HG02623 (cell line): ENCODE measurements around the gene KRTAP1-1.
"Not testable (repeated sequence)": the region's sequence is repeated elsewhere in the genome, so short reads cannot be mapped to it uniquely, and the experiment has no call there.

Experiments used
- ATAC-seq: cut with Tn5 transposase; IDR thresholded peaks from one replicate; pipeline ENCODE4 v1.9.1; 2021; ENCODE audit warnings: moderate library complexity; ENCODE audit not compliant: unreplicated experiment

Gene KRTAP1-1

DNA sequence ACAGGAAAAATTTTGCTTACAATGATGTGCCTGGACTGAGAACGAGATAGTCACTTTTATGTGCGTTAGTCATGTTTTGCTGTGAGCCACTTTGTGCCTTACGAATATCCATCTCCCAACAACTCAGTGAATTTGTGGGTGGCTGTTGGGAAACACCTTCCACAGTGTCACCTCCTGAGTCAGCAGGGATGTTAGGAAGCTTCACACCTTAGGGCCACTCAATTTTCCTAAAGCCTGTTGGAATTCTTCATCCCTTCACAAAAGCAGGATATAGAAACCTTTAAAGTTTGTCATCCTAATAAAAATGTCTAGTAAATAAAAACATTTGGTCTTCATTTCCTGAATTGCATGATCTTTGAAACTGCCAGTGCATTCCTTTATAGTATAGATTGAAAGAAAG lies 28.1 kb downstream of the KRTAP1-1 start:
- ATAC-seq = no peak

DNA sequence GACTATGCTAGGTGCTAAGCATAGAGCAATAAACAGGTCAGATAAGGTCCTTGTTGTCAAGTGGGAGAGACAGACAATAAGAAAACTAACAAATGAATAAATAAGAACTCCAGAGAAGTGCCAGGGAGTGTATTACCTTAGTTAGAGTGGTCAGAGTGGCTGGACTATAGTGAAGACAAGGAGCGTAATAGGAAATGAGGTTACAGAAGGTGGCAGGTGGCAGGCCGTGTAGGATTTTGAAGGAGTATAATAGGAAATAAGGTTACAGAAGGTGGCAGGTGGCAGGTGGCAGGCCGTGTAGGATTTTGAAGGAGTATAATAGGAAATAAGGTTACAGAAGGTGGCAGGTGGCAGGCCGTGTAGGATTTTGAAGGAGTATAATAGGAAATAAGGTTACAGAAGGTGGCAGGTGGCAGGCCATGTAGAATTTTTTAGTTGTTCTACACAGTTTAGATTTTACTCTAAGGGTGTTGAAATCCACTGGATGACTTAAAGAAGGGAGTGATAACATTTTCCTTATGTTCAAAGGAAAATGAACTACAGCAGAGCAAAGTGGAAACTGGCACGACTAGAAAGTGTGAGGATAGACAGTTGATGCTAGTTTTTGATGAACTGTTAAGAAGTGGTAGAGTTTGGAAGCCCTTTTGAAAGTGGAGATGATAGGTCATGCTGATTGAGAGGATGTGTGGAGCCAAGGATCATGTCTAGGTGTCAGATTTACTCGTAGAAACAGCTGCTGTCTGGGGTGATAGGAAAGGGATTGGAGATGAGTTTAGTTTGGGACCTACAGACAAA lies 28.7 kb downstream of the KRTAP1-1 start:
- ATAC-seq = no peak

DNA sequence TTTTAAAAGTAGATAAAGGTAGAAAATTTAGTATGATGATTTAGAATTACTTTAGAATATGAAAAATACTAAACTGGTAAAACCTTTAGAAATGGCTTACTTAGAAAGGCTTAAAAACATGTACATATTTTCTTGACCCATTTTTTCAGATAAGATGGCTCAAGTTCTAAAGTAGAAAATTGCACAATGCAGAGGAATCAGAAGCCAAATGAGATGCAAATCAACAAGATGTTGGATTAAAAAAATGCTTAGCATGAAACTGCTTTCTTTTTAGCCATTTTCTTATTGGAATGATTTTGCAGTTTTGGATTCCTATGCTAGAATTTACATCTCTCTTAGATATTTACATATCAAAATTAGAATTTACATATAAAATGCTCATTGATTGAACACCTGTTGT lies 30.8 kb downstream of the KRTAP1-1 start:
- no peak for ATAC-seq

DNA sequence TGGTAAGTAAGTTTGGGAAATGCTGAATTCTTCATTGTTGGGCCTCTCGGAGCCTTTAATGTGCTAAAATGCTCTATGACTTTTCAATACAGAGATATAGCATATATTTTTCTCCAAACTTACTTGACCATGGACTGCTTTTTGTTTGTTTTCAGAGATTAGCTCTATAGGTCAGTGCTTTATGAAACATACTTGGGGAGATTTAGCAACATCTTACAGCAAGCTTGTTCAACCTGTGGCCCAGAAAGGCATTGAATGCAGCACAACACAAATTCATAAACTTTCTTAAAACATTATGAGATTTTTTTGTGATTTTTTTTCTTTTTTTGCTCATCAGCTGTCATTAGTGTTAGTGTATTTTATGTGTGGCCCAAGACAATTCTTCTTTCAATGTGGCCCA lies 31.3 kb downstream of the KRTAP1-1 start:
- no peak for ATAC-seq

DNA sequence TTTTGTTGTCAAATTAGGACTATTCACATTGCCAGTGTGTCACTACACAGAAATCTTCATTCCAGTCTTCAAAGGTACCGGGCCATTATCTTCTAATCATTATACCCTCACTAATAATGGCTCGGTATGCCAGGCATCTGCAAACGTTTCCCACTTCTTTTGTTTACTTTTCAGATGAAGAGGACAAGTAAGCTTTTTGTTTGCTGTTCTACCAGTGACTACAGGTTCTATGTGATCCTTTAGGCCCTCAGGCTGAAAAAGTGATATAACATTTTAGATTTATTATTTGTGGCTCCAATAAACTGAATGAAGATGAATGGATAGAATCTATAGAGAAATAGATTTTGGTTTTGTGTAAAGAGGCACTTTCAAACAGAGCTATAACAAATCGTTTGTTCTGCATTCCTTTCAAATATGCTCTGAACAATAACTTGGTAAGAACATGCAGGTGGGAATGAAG lies 31.9 kb downstream of the KRTAP1-1 start:
- no peak for ATAC-seq

DNA sequence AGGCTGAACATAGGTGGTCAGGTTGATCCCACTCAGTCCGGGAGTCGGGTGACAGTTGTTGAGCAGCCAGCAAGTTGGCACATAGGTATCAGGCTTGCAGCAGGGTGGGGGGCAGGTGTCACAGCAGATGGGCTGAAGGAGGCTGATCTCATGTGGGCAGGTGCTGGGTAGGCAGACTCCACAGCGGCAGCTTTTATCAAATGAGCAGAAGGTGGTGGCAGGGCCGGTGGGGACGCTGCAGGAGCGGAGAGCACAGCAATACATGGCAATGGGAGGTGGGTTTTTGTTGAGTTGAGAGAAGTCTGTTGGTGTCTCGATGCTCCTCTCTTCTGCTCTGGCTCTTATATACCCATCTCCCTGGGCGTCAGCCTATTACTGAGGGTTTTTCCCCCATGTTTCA lies 32.4 kb downstream of the KRTAP1-1 start, which contains the start of gene KRTAP3-1:
KRTAP3-1 (minus strand) TSS at position 318 of the 400 bp plus-strand sequence; CDS start at position 264, 54 bp downstream.
- ATAC-seq = no peak

DNA sequence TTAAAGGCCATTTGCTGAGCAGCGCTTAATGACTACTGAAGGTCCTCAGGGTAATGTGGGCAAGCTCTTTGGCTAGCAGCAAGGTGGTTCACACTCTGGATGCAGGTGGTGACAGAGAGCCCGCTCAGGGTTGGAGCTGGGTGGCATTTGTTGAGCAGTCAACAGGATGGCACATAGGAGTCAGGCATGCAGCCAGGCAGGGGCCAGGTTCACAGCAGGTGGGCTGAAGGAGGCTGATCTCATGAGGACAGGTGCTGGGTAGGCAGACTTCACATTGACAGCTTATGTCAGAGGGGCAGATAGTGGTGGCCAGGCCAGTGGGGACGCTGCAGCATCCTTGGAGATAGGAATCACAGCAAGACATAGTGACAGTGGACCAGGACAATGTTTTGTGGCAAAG lies 36.9 kb downstream of the KRTAP1-1 start:
- no peak for ATAC-seq

DNA sequence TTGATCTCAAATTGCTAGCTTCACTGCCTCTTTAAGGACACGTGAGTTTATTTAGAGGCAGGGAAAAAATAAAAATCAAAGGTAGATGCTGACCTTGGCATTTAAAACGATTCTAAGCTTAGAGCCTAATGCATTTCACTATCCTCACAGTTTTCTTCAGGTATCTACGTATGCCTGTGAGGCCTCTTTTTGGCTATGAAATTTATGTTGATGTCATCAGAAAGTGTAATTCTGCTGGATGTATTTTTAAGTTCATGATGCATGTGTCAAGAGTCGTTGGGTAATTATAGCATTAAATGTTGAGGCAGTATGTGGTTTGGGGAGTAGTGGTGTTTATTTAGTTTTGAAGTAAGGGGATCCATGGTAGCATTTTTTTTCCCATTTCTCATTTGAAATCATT lies 37.3 kb downstream of the KRTAP1-1 start:
- no peak for ATAC-seq

DNA sequence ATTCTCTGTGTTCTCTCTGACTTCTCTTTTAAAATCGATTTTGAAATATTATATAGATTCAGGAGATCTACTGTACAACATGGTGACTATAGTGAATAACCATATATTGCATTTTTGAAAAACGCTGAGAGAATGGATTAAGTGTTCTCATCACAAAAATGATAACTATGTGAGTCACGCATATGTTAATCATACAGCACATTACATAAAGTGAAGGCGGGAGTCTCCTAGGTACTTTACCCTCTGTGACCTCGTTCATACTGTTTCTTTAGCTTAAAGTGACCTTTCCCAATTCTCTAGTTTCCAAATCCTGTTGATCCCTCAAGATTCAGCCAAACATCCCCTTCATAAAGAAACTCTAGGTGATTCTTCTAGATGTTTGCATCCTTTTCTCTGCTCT lies 38.4 kb downstream of the KRTAP1-1 start:
- no peak for ATAC-seq

DNA sequence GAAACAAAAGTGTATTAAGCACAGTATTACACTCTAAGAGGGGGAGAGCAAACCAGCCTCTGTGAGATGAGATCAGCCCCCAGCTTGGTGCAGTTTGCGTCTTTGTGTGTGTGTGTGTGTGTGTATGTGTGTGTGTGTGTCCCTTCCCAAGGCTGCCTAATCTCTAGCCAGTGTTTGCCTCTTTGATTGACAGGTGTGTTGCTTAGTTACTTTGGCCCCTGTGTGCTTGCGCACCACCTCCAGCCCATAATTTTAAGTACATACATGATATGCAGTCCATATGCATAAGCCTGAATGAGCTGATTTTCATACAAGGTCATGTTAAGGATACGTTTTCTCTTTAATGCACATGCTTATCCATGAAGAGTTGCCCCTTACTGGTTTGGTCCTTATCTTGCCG lies 39.5 kb downstream of the KRTAP1-1 start:
- ATAC-seq = no peak

DNA sequence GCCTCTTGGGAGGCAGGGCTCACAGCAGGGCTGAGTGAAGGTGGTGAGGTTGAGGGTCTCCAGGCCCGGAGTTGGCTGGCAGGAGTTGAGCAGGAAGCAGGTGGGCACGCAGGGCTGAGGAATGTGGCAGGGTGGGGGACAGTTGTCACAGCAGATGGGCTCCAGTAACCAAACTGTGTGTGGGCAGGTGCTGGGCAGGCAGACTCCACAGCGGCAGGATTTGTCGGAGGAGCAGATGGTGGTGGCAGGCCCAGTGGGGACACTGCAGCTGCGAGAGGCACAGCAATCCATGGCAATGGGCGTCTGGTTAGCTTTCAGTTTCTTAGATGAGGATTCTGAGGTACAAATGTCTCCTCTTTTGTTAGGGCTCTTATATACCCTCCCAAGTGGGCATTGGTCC lies 41.7 kb downstream of the KRTAP1-1 start, which contains the start of gene KRTAP3-2:
KRTAP3-2 (minus strand) TSS at position 344 of the 400 bp plus-strand sequence; CDS start at position 291, 53 bp downstream.
- ATAC-seq = not testable (repeated sequence)

DNA sequence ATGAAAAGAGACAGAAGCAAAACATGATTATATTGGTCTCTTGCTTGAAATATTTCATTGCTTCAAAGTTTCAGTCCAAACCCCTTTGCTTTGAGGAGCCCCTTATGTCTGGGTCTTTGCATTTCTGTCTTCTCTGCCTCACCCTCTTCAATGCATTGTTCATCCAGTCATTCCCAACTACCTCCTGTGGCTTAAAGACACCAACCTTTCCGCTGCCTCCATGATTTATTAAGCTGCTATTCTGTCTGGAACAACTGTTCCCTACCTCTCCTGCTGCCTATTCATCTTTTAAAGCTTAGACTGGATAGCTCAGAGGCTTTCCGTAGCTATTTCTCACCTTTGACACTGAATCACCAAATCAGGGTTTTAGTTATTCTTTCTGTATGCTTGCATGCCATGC lies 43.9 kb downstream of the KRTAP1-1 start:
- ATAC-seq = no peak

DNA sequence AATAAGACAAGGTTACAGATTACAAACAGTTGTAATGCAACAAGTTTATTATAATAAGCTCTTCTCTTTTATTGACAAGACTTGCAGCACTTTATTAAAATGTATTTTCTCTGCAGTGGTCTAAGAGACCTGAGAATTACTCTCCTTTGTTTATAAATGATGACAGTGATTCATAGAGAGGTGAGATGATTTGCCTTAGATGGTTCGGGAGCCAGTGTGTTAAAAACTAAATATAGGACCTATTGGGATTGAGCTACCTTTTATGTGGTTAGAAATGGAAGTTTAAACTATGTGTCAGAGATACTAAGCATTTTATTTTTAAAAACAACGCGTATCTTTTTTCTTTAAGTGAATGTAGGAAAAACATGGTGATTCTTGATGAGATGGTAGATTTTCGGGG lies 44.4 kb downstream of the KRTAP1-1 start:
- ATAC-seq = no peak

DNA sequence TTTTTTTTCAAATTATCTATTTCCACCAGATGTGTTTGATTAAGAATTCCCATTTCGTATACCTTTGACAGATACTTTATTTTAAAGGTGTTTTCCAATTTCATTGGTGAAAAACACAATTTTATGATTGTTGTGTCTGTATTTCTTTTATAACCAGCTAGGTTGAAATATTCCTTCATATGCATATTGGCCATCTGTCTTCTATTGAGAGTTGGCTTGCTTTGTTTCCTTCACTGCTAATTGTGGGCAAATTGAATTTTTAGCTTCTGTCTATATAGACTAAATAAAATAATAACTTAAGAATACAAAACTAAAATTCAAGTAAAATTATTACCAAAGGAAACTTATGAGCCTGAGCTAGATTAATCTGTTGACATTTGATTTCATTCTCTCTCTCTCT lies 46.1 kb downstream of the KRTAP1-1 start:
- ATAC-seq = no peak

DNA sequence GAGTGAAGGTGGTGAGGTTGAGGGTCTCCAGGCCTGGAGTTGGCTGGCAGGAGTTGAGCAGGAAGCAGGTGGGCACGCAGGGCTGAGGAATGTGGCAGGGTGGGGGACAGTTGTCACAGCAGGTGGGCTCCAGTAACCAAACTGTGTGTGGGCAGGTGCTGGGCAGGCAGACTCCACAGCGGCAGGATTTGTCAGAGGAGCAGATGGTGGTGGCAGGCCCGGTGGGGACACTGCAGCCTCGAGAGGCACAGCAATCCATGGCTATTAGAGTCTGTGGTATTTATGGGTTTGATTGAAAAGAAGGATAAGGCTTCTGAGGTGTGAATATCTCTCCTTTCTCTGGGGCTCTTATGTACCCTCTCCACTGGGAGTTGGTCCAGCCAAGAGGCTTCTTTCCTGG lies 47.4 kb downstream of the KRTAP1-1 start, which contains the start of gene KRTAP3-3:
KRTAP3-3 (minus strand) TSS at position 326 of the 400 bp plus-strand sequence; CDS start at position 259, 67 bp downstream.
- no peak for ATAC-seq

DNA sequence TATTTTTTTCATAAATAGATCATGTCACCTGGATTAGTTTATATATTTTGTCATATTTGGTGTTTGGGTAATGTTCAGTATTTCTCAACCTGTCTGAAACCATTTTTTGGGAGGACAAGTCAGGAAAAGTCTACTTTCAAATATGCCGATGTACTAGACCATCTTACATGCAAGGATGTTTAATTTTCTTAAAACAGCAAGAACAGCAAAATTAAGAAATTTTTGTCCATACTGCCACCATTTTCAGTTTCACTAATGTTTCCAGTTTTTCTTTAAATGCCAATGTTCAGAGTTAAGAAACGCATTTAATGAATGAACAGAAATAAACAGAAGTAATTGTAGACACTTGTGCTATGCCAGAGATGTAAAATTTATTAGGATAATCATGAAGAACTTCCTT lies 48.2 kb downstream of the KRTAP1-1 start:
- ATAC-seq = no peak

DNA sequence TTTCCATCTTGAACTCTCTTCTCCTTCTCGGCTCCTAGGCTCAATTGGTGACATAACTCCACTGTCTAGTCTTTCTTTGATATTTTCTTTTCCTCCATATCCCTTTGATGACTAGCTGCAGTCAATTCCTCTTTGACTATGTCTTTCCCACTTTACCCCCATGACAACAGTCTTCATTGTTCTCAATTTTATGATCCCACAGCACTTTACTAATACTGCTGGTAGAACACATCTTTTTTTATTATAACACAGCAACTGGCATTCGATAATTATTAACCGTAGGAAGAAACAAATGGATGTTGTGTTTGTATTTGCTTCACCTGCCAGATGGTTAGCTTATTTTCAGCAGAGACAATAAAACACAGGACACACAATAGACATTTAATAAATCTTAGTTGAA lies 48.6 kb downstream of the KRTAP1-1 start:
- ATAC-seq = no peak
